ENCODE results near the gene GNA14.
"Not testable (repeated sequence)": the region's sequence is repeated elsewhere in the genome, so short reads cannot be mapped to it uniquely, and the experiment has no call there.

The GNA14 gene

DNA sequence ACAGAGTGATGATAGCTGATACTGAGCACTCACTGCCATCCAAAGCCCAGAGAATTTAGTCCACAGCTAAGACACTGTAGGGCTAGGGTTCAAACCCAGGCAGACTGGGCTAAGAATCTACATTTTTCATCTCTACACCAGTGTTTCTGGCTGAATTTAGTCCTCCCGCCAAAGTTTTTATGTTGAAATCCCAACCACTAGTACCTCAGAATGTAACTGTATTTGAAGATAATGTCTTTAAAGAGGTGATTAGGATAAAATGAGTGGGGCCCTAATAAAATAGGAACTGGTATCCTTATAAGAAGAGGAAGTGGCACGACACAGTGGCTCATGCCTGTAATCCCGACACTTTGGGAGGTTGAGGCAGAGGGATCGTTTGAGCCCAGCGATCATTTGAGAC, 4.3 kb downstream of the GNA14 start:
- no peak for DNase-seq (ENCODE audit: low read depth)

DNA sequence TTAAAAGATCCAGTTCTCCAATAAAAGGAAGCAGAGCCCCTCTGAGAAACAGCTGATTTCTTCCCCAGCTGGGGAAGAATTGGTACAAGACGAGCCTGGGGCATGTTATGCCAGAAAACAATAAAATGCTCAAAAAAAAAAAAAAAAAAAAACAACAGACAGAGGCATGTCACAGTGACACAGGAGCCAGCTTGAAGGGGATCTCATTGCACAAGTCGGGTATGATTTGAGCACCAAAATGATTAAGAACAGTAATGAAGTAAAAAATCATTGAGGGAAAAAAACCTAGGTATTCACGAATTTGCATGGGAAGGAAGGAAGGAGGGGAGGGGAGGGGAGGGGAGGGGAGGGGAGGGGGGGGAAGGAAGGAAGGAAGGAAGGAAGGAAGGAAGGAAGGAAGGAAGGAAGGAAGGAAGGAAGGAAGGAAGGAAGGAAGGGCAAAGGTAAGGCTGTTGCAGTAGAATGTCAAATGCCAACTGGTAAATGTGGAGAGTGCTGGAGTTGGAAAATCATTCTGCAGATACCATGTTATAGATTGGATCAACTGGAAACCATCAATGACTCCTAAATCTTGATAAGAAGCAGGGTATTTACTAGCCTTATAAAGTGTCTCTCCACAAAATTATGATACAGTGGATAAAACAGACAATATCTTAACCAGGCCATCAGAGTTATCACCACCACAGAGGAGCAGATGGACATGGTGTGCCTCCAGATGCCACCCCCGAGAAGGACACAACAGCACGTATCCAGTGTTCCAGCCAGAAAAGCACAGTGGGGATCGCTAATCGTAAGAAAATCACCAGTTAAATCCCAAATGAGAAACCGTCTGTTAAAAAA, 7.2 kb downstream of the GNA14 start:
- DNase-seq (ENCODE audit: low read depth), result no peak

DNA sequence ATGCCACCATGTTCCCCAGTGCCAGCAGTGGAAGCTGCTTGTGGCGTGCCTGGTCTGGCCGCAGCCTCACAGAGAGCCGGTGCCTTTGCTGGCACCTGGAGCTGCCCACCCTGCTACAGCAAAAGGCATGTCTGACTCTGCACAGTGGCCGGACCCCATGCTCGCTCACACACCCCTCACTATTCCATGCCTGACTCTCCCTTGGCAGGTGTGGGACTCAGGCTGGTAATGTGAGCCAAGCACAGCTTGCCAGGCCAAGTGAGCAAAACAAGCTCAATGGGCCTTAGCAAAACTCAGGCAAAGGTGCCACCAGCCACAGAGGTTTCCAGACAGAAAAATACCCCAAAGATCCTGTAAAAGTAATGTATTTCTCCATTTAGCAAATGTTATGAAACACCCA, 15.5 kb downstream of the GNA14 start:
- DNase-seq (ENCODE audit: low read depth), result no peak

DNA sequence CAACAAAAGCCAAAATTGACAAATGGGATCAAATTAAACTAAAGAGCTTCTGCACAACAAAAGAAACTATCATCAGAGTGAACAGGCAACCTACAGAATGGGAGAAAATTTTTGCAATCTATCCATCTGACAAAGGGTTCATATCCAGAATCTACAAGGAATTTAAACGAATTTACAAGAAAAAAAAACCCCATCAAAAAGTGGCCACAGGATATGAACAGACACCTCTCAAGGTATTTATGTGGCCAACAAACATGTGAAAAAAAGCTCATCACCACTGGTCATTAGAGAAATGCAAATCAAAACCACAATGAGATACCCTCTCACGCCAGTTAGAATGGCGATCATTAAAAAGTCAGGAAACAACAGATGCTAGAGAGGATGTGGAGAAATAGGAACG, 19.3 kb downstream of the GNA14 start:
- DNase-seq (ENCODE audit: low read depth), result not testable (repeated sequence)

DNA sequence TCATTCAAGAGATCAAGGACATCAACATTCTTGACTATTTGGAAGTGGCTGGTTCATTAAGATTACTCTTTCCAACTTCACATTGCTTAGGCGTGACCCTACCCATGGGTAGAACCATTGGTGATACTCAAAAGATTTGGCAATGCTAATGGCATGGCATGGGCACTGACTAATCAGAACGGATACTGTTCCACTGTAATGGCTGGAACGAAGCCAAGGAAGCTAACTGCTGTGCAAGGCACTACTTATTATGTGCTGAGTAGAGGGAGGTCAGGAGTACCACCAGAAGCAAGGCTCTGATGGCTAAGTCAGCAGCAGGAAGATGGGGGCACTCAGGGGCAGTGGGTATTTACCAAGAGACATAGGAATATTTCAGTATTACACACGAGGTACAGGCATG, 31.9 kb downstream of the GNA14 start:
- no peak for DNase-seq (ENCODE audit: low read depth)

DNA sequence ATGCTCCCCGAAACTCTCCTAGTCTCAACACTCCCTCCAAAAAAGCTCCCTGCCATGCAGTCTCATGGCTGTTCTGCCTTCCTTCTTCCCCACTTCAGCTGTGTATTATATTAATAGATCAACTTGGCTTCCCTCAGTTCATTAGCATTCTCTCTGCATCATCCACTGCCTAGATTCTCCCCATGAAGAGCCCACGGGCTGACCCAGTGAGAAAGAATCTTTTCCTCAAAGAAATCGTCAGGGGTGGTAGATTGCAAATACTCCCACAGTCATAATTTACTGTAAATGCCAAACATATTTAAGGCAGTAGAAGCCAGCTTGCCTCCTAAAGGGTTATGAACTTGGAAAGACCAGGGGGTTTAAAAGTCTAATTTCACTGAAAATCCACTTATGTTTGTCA, 33.5 kb downstream of the GNA14 start:
- DNase-seq (ENCODE audit: low read depth), result no peak

DNA sequence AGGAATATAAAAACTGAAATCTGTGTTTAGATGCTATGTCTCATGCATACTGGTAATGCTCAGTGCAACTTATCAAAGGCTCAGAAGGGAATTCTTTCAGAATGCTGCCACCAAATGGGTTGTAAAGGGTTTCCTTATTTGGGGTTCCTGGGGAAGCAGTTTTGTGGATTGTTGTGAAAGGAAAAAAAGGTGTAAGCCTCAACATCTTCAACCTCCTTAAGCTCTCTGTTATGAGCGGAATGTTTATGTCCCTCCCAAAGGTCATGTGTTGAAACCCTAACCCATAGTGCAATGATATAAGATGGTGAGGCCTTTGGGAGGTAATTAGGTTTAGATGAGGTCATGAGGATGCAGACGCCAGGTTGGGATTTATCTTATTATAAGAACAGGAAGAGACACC, 41.6 kb downstream of the GNA14 start:
- no peak for DNase-seq (ENCODE audit: low read depth)

DNA sequence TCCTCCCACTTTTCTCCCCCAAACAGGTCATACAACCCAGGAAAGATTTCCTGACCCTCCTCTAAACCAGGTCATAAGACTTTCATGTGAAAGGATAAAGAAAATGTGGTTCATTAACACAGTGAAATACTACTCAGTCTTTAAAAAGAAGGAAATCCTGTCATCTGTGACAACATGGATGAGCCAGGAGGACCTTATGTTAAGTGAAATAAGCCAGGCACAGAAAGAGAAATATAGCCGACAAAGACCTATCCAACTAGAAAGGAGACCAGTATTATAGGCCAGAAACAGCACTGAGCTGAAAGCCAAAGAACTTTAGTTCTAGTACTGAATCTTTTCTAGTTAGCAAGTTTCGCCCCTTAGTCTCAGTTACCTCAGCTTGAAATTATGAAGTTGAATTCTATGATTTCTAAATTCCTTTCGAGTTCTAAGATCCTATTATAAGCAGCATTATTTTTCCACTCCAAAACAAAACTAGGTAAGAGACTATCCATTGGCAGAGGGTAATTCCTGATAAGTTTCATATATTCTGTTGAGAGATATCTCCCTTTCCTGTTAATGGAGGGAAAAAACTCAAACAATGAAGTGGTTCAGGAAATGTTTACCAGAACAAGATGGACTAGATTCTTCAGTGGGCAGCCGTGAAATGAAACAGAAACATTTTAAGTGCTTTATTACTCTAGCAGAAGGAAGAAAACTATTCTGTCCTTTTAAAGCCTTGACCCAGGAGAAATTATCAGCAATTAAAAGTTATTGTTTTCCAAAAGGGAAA, 42.5 kb downstream of the GNA14 start:
- DNase-seq (ENCODE audit: low read depth), result no peak

DNA sequence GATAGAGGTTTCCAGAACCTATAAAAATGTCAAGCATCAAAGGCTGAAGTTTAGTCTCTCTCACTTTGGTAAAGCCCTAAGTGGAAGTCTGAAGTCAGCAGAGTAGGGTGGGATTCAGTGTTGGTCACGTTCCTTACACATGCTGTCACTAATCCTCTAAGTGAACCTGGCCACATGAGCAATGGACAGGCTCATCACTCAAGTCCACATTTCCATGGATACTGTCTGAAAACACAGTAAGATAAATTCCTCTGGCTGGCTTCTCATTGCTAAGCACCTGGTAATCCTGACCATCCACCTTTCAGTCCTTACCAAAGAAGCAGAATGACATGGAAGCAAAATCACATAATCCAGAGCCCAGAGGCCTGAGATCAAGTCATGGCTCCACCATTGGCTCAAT, 43.8 kb downstream of the GNA14 start:
- DNase-seq (ENCODE audit: low read depth), result no peak

DNA sequence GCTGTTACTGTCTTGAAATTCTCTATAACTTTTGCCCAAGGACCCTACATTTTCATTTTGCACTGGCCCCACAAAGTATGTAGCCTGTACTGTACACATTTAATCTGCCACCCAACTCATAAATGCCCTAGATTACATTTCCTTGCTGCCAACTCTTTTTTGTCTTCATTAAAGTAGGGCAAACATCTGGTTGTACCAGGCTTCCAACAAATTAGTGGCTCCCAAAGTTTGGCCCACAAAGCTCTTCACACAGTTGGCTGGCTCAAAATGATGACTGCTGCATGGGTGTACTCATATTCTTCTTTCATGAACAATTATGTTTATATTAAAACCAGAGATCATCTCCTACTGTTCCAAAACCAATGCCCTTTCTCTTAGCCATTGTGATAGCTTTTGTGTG, 45.3 kb downstream of the GNA14 start:
- no peak for DNase-seq (ENCODE audit: low read depth)

DNA sequence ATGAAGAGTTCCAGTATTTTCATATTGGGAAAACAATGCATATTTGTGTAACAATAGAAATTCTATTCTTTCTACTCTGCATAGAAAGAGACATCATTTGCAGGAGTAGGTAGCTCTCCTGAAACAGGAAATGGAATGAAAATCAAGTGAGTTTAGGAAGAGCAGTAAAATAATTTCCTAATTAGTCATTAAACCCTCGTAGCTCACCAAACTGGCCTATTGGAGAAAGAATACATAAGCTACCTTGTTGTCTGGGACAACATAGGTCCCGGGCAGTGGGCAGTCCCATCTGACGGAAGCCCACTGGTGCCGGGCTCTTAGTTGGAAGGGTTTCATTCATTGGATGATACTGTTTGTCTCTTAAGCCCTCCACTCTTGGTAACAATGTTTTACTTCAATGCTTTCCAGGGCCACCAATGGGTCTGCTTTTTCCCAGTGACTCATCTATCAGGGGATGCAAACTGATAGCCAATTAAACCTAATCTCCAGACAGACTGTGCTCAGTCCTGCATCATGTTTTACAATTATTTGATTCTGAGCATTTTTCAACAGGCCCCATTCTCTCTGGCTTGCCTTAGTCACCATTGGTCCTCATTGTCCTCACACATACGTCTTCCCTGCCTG, 46.5 kb downstream of the GNA14 start:
- DNase-seq (ENCODE audit: low read depth), result no peak

DNA sequence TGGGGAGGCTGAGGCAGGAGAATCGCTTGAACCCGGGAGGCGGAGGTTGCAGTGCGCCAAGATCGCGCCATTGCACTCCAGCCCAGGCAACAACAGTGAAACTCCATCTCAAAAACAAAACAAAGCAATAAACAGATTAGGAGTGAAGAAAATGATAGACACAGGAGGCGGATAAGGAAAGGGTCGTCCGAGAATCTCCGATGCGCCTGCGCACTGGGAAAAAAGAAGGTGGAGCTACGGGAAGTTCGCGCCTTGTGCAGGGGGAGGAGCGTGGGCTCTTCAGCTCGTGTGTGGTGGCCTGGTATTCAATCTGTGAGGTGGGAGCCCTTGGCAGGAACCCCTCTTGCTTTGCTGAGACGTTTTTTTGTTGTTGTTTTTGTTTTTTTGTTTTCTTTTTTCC, 47.3 kb downstream of the GNA14 start:
- DNase-seq (ENCODE audit: low read depth), result no peak

DNA sequence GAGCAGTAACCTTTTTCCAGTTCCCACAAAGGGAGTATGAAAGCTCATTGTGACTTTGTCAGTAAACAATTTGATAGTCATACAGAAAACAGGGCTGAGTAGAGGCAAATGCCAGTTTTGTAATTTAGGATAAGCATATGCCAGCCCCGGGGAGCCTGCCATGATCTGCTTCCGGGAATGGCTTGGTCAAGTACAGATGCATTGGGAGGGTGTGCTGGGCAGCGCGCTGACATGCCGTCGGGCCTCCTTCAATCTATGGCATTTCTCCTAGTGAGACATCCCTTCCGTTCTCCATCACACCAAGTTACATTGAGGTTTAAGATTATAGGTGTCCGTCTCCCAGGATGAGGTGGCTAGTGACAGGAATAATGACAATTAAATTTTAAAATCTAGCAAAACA, 48.6 kb downstream of the GNA14 start:
- DNase-seq (ENCODE audit: low read depth), result no peak

DNA sequence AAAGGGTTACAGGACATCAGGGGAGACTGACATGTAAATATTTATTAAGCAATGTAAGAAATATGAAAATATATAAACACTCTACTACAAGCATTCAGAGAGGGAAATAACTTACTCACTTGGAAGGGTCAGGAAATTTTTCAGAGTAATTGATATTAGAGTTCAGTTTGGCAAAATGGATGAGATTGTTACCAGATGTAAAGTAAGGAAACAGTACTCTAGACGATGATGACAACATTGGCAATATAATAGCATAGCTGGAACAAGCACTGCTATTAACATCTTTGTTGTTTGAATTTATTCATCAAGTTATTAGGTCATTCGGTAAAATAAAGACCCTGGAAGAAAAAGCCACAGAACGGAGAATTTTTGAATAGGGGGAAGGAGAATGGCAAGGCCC, 49.1 kb downstream of the GNA14 start:
- no peak for DNase-seq (ENCODE audit: low read depth)

DNA sequence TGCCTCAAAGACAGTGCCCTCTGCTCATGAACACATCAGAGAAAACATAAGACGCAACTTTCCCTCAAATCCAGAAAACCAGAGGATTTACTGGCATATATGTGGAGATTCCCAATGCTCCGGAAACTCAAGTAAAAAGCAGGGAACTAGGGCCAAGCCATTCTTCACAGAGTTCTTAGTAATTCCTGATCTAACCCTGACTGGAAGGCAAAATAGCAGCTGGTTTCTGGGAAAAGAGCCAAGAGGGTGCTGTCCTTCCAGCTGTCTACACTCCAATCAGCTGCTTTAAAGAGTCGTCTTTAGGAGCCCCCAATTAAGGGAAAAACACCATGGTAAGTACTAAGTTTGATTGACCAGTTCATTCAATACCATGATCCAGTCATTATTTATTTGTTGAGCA, 49.6 kb downstream of the GNA14 start:
- no peak for DNase-seq (ENCODE audit: low read depth)

DNA sequence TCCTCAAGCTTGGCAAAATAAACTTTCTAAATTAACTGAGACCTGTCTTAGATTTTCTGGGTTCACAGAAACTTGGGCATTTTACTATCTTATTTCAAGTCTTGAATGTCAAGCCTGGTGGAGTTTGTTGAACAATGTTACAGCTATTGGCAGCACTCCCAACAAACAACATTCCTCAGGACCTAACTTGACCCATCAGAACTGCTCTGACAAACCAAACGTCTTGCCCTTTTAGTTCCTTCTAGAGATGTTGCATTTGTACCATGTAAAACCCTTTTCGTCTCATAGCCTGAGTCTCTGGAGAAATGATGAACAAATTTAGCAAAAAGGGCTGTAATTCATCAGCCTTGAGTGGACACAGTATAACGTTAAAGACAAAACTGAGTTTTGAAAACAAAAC, 51.1 kb downstream of the GNA14 start:
- DNase-seq (ENCODE audit: low read depth), result no peak

DNA sequence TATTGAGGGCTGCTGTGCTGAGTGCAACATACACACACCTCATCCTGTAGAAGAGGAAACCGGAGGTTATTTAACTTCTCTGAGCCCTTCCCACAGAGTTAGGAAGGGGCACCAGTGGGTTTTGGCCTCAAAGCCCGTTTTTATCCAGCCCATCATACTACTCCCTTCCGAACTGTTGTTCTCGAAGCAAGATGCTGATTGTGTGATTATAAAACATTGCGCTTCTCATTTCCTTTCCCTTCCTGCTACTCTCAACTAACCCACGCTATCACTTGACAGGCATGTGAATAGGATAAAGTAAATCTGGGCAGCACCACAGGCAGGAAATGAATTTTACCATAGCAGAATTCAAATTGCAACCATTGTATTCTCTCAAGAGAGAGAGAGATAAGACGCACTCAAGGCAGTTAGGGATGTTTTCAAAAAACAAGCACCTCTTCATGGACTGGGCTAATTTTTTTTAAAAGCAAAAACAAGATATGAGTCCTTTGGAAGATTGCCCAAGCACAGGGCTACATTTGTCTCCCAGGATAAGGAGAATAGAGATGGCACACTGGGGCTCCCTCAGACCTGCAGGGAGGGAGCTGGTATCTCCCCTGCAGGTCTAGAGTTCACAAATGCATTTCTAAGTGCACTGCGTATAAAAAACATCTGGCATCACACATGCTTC, 52.6 kb downstream of the GNA14 start:
- no peak for DNase-seq (ENCODE audit: low read depth)

DNA sequence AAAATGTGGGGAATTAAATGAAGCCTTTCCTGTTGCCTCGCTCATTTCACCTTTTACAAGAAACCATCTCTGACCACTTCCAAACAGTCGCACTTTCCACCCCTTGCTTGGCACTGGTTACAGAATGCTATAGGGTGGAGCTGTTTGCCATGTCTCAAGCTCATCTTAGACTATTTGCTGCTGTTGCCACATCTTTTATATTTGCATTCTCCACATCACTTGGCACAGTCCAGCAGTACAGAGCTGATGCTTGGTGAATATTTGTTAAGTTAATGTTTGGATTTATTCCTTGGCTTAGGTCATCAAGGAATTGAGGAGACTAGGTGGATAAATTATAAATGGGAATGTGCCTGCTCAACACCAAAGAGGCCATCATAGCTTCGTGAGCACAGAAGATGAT, 53.2 kb downstream of the GNA14 start:
- no peak for DNase-seq (ENCODE audit: low read depth)

DNA sequence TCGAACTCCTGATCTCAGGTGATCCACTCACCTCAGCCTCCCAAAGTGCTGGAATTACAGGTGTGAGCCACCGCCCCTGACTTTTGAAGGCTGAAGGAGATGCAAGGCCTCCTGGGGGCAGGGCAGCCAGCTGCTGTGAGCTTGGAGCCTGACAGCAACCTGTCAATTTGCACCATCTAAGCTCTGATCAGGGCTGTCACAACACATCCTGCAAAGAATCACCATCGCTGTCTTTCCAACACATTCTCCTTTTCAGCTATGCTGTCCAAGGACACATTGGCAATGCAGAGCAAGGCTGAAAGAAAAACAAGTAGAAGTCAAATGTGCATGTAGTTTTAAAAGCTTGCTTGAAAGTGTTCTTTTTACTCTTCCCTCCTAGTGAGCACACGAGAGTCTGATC, 54.6 kb downstream of the GNA14 start:
- no peak for DNase-seq (ENCODE audit: low read depth)

DNA sequence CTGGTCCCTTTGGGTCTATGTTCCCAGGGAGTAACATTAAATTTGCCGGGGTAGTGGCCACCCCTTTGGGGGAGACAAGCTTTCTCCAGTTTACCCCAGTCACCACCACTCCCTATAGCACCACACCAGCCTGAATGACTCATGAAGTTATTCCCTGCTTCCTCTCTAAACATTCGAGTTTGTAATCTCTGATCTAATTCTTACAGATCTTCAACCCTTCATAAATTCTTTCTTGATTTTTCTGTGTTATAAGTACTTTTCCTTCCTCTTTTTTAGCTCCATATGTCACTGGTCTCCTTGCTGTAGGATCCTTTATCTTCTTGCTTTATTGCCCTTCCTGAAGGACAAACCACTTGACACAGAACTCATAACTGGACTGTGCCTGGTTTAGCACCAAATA, 55.6 kb downstream of the GNA14 start:
- no peak for DNase-seq (ENCODE audit: low read depth)

DNA sequence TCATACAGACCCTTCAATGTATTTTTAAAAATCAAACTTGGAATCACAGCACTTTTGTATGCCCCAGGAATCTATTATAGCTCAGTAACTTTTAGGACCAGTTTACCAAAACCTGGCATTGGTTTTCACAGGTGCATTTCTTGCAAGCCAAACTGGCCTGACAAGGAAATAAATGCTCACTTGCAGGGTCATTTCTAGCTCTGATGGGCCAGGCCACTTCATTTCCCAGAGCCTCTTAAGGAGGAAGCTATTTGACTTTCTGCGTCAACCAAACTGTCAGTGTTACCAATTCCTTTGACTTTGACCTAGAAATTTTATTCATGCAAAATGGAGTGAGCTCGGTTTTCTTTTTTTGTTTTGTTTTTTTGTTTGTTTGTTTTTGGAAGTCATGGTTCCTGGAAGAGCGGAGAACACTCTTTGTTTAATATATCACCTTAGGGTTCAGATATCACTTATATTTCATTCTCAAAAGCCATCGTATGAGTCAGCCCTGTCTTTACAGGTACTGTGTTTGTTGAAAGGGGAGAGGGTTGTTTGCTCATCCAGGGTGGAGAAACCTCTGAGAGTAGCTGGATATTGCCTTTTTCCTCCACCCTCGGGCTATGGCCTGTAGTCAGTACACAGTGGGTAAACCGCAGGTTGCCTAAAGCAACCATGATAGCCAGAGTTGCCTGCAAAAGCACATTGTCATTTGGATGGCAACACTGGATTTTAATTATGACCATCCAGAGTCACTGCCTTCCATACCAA, 58.9 kb downstream of the GNA14 start:
- DNase-seq (ENCODE audit: low read depth), result no peak

Data from activated gamma-delta T cell treated with anti-CD3 and anti-CD28 coated beads, Interleukin-2, amount 50 U/mL, for 16 hours (primary cell).